ENCODE data around the gene CDKL2. TPM values are rescaled to one million over a fixed set of nuclear protein-coding genes. Genes with fewer than 3 reads are reported as not detected.
"Not testable (repeated sequence)": the region's sequence is repeated elsewhere in the genome, so short reads cannot be mapped to it uniquely, and the experiment has no call there.

CDKL2 gene
- total RNA-seq, 1 experiment from 2014 or later: 1.5 TPM

DNA sequence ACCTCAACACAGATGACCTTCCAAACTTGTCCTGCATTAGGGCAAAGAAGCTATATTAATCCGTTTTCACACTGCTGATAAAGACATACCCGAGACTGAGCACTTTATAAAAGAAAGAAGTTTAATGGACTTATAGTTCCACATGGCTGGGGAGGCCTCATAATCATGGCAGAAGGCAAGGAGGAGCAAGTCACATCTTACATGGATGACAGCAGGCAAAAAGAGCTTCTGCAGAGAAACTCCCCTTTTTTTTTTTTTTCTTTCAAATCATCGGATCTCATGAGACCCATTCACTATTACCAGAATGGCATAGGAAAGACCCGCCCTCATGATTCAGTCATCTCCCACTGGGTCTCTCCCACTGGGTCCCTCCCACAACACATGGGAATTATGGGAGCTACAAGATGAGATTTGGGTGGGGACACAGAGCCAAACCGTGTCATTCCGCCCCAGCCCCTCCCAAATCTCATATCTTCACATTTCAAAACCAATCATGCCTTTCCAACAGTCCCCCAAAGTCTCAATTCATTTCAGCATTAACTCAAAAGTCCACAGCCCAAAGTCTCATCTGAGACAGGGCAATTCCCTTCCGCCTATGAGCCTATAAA lies 98.7 kb downstream of the CDKL2 start:
- H3K9me3 ChIP-seq (ENCODE audit: control insufficient read depth, low read depth, low read length); H3K4me1 ChIP-seq (ENCODE audit: insufficient read depth, low read length); H3K27ac Mint-ChIP-seq; H2BK120ac ChIP-seq (ENCODE audit: low read depth, low read length, poor library complexity, severe bottlenecking); H3K27me3 ChIP-seq (ENCODE audit: insufficient read depth, low read length); H3K27me3 Mint-ChIP-seq (ENCODE audit: low read depth); H3K79me2 ChIP-seq (ENCODE audit: insufficient read depth, low read length); H3T11ph ChIP-seq (ENCODE audit: low read length); H2BK12ac ChIP-seq (ENCODE audit: insufficient read length, low read depth, low read length); H3K4me2 ChIP-seq (ENCODE audit: insufficient read depth, insufficient read length, low read length); H4K20me1 ChIP-seq (ENCODE audit: control insufficient read depth, insufficient read depth, insufficient read length); H3K18ac ChIP-seq (ENCODE audit: insufficient read length, low read depth, low read length); H3K79me1 ChIP-seq (ENCODE audit: insufficient read depth, low read depth, low read length, poor library complexity, severe bottlenecking); H2BK5ac ChIP-seq (ENCODE audit: insufficient read length, low read length); H3K27ac ChIP-seq (ENCODE audit: insufficient read length, low read depth, low read length); H3K23me2 ChIP-seq (ENCODE audit: insufficient read length, low read depth, low read length, poor library complexity, severe bottlenecking); DNase-seq; H3K4me1 Mint-ChIP-seq; H3K23ac ChIP-seq (ENCODE audit: insufficient read length, low read depth, low read length); H2AK5ac ChIP-seq (ENCODE audit: insufficient read length, low read length); H2BK15ac ChIP-seq (ENCODE audit: low read depth, low read length); H3K56ac ChIP-seq (ENCODE audit: insufficient read length, low read depth, low read length); H3K4ac ChIP-seq (ENCODE audit: low read depth, low read length); H2AFZ ChIP-seq (ENCODE audit: low read length); H3K9ac ChIP-seq (ENCODE audit: extremely low read depth, insufficient read length, low read length); H4K5ac ChIP-seq (ENCODE audit: insufficient read length, low read depth, low read length); H3K14ac ChIP-seq (ENCODE audit: insufficient read depth, low read length); H3K4me3 Mint-ChIP-seq; H2BK20ac ChIP-seq (ENCODE audit: low read depth, low read length, poor library complexity, severe bottlenecking); H4K91ac ChIP-seq (ENCODE audit: insufficient read length, low read depth, low read length); H4K8ac ChIP-seq (replicated peaks; ENCODE audit: insufficient read length, low read depth, low read length): not testable (repeated sequence)
- Mint-ChIP-seq H3K9me3 (peaks cover 22 to 28% of the 10 kb centered on the region in 2 experiments), H3K36me3 (ENCODE audit: insufficient read depth in 1 of 3, low read depth in 3 of 3) (peaks cover 41 to 65% (median 62%) of the 10 kb centered on the region in 3 experiments)
- WGBS (ENCODE audit: extremely low coverage, insufficient read length, low lambda C conversion rate): no CpG with 5 or more reads among the region's 7 CpGs

All from H9 (cell line).